Measurements from ENCODE around the gene CMTM8.

Gene CMTM8

GRCh38 chr3:32243519-32243918, 5.0 kb downstream of the CMTM8 start:
- H3K9me3 Mint-ChIP-seq, result peaks cover 6% of the 10 kb centered on the region
- peaks cover 26% of the 10 kb centered on the region for H3K36me3 Mint-ChIP-seq (ENCODE audit: low read depth)
- DNase-seq, result no peak
- no peak overlapping the region for H3K27ac Mint-ChIP-seq
- peaks cover 37% of the 10 kb centered on the region for H3K4me1 Mint-ChIP-seq
- no peak for TF ChIP-seq CTCF (IDR thresholded peaks at IDR 0.05)
- peaks cover 15% of the 10 kb centered on the region for H3K27me3 Mint-ChIP-seq (ENCODE audit: low read depth, poor library complexity)
- no peak overlapping the region for H3K4me3 Mint-ChIP-seq

GRCh38 chr3:32245200-32245599, 6.7 kb downstream of the CMTM8 start:
- Mint-ChIP-seq H3K9me3 (peaks cover 6% of the 10 kb centered on the region), H3K4me1 (peaks cover 23% of the 10 kb centered on the region), H3K36me3 (ENCODE audit: low read depth) (peaks cover 36% of the 10 kb centered on the region), H3K27ac (no peak overlapping the region), H3K27me3 (ENCODE audit: low read depth, poor library complexity) (peaks cover 6% of the 10 kb centered on the region), H3K4me3 (no peak overlapping the region)
- no peak for DNase-seq
- TF ChIP-seq CTCF (IDR thresholded peaks at IDR 0.05), result no peak

- H3K4me3 Mint-ChIP-seq, result no peak overlapping the region
- H3K27me3 Mint-ChIP-seq (ENCODE audit: low read depth, poor library complexity), result peaks cover 6% of the 10 kb centered on the region
- DNase-seq, result no peak
- peak overlapping the region; percentile 24 for H3K27ac Mint-ChIP-seq
- peaks cover 38% of the 10 kb centered on the region for H3K36me3 Mint-ChIP-seq (ENCODE audit: low read depth)
- peaks cover 13% of the 10 kb centered on the region for H3K4me1 Mint-ChIP-seq
- no peak for TF ChIP-seq CTCF (IDR thresholded peaks at IDR 0.05)
- peaks cover 2% of the 10 kb centered on the region for H3K9me3 Mint-ChIP-seq
Observed at GRCh38 chr3:32246079-32246675, 7.7 kb downstream of the CMTM8 start.

- H3K4me3 Mint-ChIP-seq, result no peak overlapping the region
- peaks cover 37% of the 10 kb centered on the region for H3K36me3 Mint-ChIP-seq (ENCODE audit: low read depth)
- peaks cover 14% of the 10 kb centered on the region for H3K9me3 Mint-ChIP-seq
- H3K4me1 Mint-ChIP-seq, result peaks cover 6% of the 10 kb centered on the region
- TF ChIP-seq CTCF (IDR thresholded peaks at IDR 0.05), result no peak
- no peak overlapping the region for H3K27ac Mint-ChIP-seq
- DNase-seq, result no peak
- peaks cover 2% of the 10 kb centered on the region for H3K27me3 Mint-ChIP-seq (ENCODE audit: low read depth, poor library complexity)
Observed at GRCh38 chr3:32249184-32249782, 10.8 kb downstream of the CMTM8 start.

- peaks cover 31% of the 10 kb centered on the region for H3K9me3 Mint-ChIP-seq
- TF ChIP-seq CTCF (IDR thresholded peaks at IDR 0.05), result no peak
- no peak for DNase-seq
- H3K36me3 Mint-ChIP-seq (ENCODE audit: low read depth), result peaks cover 56% of the 10 kb centered on the region
- H3K4me3 Mint-ChIP-seq, result no peak overlapping the region
- H3K27ac Mint-ChIP-seq, result no peak overlapping the region
- H3K4me1 Mint-ChIP-seq, result peaks cover 24% of the 10 kb centered on the region
- H3K27me3 Mint-ChIP-seq (ENCODE audit: low read depth, poor library complexity), result no peaks in the 10 kb centered on the region
Observed at GRCh38 chr3:32254268-32254667, 15.8 kb downstream of the CMTM8 start.

GRCh38 chr3:32255345-32255744, 16.9 kb downstream of the CMTM8 start:
- H3K4me1 Mint-ChIP-seq, result peaks cover 24% of the 10 kb centered on the region
- H3K9me3 Mint-ChIP-seq, result peaks cover 35% of the 10 kb centered on the region
- H3K27me3 Mint-ChIP-seq (ENCODE audit: low read depth, poor library complexity), result no peaks in the 10 kb centered on the region
- no peak overlapping the region for H3K27ac Mint-ChIP-seq
- no peak for TF ChIP-seq CTCF (IDR thresholded peaks at IDR 0.05)
- no peak for DNase-seq
- H3K36me3 Mint-ChIP-seq (ENCODE audit: low read depth), result peaks cover 55% of the 10 kb centered on the region
- H3K4me3 Mint-ChIP-seq, result no peak overlapping the region

All from nephron progenitor cell (in vitro differentiated cells).